HepG2 (cell line): ENCODE data around the gene SIDT1. TPM values are rescaled to one million over a fixed set of nuclear protein-coding genes. Genes with fewer than 3 reads are reported as not detected.
A peak's percentile ranks its signal among the peaks of the same experiment; 100 is the strongest.

Source experiments
- ATAC-seq: fragments of 200-7000 bp; cut with Tn5 transposase; 3 replicates; pipeline ENCODE4 v1.9.1; 2020; ENCODE audit warnings: mild to moderate bottlenecking, moderate library complexity
- BruUV-seq: library from RNA; stranded (reverse); fragments of 400-500 nt; replicated peaks from 2 replicates; lab custom pipeline; 2021; lab: Mats Ljungman, UMichigan
- CTCF ChIA-PET: fragments of 300-600 bp; formaldehyde crosslinking; extraction: SDS; loops from one replicate; lab custom pipeline; 2021; ENCODE audit warnings: low total read pairs, inconsistent platforms, low intra/inter-chr PET ratio; lab: Yijun Ruan, JAX
- POLR2A ChIA-PET: fragments of 350-600 bp; sonication (Branson Sonifier 250); formaldehyde crosslinking; loops from one replicate; lab custom pipeline; 2020; ENCODE audit warnings: antibody characterized with exemption, inconsistent platforms; lab: Yijun Ruan, JAX
- DNase-seq: peaks from one replicate; pipeline ENCODE4 v3.0.0-alpha.2; 2015; ENCODE audit warnings: low spot score
- FAIRE-seq: peaks from 3 replicates; lab custom pipeline; 2011; peaks lifted over from hg19 to GRCh38; lab: Jason Lieb, UNC
- H2AFZ ChIP-seq: one replicate; pipeline ENCODE4 v1.6.1; 2011; ENCODE audit warnings: low read length, inconsistent platforms
- H3K27ac ChIP-seq: fragments of 300-600 bp; 3 replicates; pipeline ENCODE4 v1.8.0; 2011; ENCODE audit warnings: mixed run types, mild to moderate bottlenecking, mixed read lengths, low read length, inconsistent platforms; ENCODE audit not compliant: insufficient read depth; ENCODE audit errors: extremely low read length
- H3K27me3 ChIP-seq, 2 experiments: fragments of 200-600 bp in 1 of 2; 2 replicates in 1 of 2; 3 replicates in 1 of 2; pipeline versions ENCODE4 v1.6.0 to v1.8.0; 2011; ENCODE audit warnings: low read length in 2 of 2, mild to moderate bottlenecking in 2 of 2, moderate library complexity in 2 of 2, inconsistent platforms in 1 of 2; ENCODE audit not compliant: insufficient read depth in 2 of 2, control insufficient read depth in 1 of 2
- H3K36me3 ChIP-seq, 2 experiments: fragments of 200-600 bp in 1 of 2; replicated peaks in 1 of 2; 2 replicates in 1 of 2; 3 replicates in 1 of 2; pipeline versions ENCODE4 v1.5.1 to v1.8.0; 2011; ENCODE audit warnings: low read length in 2 of 2, inconsistent platforms in 1 of 2; ENCODE audit not compliant: insufficient read depth in 2 of 2, control insufficient read depth in 1 of 2
- H3K4me1 ChIP-seq: 2 replicates; pipeline ENCODE4 v1.5.1; 2012; ENCODE audit warnings: low read length, inconsistent platforms; ENCODE audit not compliant: insufficient read depth
- H3K4me2 ChIP-seq: 2 replicates; pipeline ENCODE4 v1.6.0; 2011; ENCODE audit warnings: low read depth, low read length, inconsistent platforms
- H3K4me3 ChIP-seq, 3 experiments: fragments of 200-600 bp in 1 of 3; sonication (generic), shearing (Covaris generic) in 1 of 3; replicated peaks in 1 of 3; 2 replicates each; pipeline ENCODE4 v1.5.1; 2011 to 2016; ENCODE audit warnings: low read length in 3 of 3, inconsistent platforms in 2 of 3, low read depth in 2 of 3, mild to moderate bottlenecking in 2 of 3, control low read depth in 1 of 3, mixed read lengths in 1 of 3; ENCODE audit not compliant: insufficient read depth in 1 of 3
- H3K79me2 ChIP-seq: one replicate; pipeline ENCODE4 v1.6.1; 2011; ENCODE audit warnings: low read length, inconsistent platforms; ENCODE audit not compliant: insufficient read depth
- H3K9ac ChIP-seq: 2 replicates; pipeline ENCODE4 v1.6.0; 2011; ENCODE audit warnings: mild to moderate bottlenecking, low read depth, low read length, inconsistent platforms; ENCODE audit not compliant: insufficient read depth
- H3K9me3 ChIP-seq: 2 replicates; pipeline ENCODE4 v1.5.1; 2012; ENCODE audit warnings: mild to moderate bottlenecking, low read length
- H4K20me1 ChIP-seq: 2 replicates; pipeline ENCODE4 v1.6.0; 2011; ENCODE audit warnings: inconsistent platforms, mild to moderate bottlenecking, low read length, moderate library complexity; ENCODE audit not compliant: insufficient read depth
- GPN1 ChIP-seq: sonication (generic); formaldehyde crosslinking; IDR thresholded peaks from 2 replicates; pipeline ENCODE4 v1.5.1; 2020; ENCODE audit warnings: missing genetic modification reagents, borderline replicate concordance
- PHF20 ChIP-seq: sonication (generic); formaldehyde crosslinking; IDR thresholded peaks from 2 replicates; pipeline ENCODE4 v1.5.0; 2020; ENCODE audit warnings: mild to moderate bottlenecking, missing genetic modification reagents
- RFX1 ChIP-seq: fragments of 450-650 bp; IDR thresholded peaks from 2 replicates; pipeline ENCODE4 v1.6.1; 2017
- WGBS: methylation state at CpG from one replicate; pipeline ENCODE4 v1.1.6; 2017; ENCODE audit warnings: low lambda C conversion rate; 5-methylcytosine and 5-hydroxymethylcytosine counted together
- in situ Hi-C: cut with HindIII; loops from 2 replicates; pipeline ENCODE4 v1.10.0; 2017; ENCODE audit warnings: low pct_unique_long_range_greater_than_20kb; ENCODE audit not compliant: extremely low pct_ligation_motif_present
- intact Hi-C: fragments of 100-400 bp; cut with micrococcal nuclease; formaldehyde crosslinking; loops from one replicate; pipeline ENCODE4 v1.10.0; 2022; ENCODE audit not compliant: unreplicated experiment
- polyA plus RNA-seq, 8 experiments: library from polyadenylated mRNA; depleted of rRNA in 3 of 8; stranded (reverse) in 7 of 8; unstranded in 1 of 8; fragments of >200 nt; fragmentation: Illumina TruSeq in 4 of 8; extraction: Trizol in 4 of 8; gene quantifications; 2 replicates each; pipeline versions ENCODE4 v1.2.1 to v1.2.3, GENCODE V29; 2011 to 2016; ENCODE audit warnings: low read depth in 4 of 8, missing spikeins in 1 of 8, mixed read lengths in 1 of 8; ENCODE audit not compliant: insufficient read depth in 1 of 8
- total RNA-seq, 5 experiments: library from RNA; depleted of rRNA; stranded (reverse); fragments of >200 nt; fragmentation: Illumina TruSeq; extraction: Trizol; gene quantifications; 2 replicates each; pipeline ENCODE4 v1.2.3, GENCODE V29; 2016; ENCODE audit warnings: low read depth in 1 of 5

Gene SIDT1
- total and polyA plus RNA-seq, 2 of the 13 experiments (the other 11 are each of a cell fraction or from before 2014, with no cell fraction given): 0.07 TPM

- H3K4me3 ChIP-seq: no peak overlapping the region
- no peaks in the 10 kb centered on the region for H3K79me2 ChIP-seq
- H3K36me3 ChIP-seq: no peaks in the 10 kb centered on the region
- peaks cover 0 to 15% of the 10 kb centered on the region in 2 experiments; a peak in 1 of 5 replicates for H3K27me3 ChIP-seq
- peaks cover 45% of the 10 kb centered on the region for H3K4me1 ChIP-seq
- FAIRE-seq (no peak), ATAC-seq (no peak; the same call in 2 of the 3 replicates), DNase-seq (no peak)
- H3K27ac ChIP-seq: no peak overlapping the region
- CTCF ChIA-PET: no interaction called here
- intact Hi-C loops: no loop called here
- no TSS peak for BruUV-seq
- POLR2A ChIA-PET: no interaction called here
- peak overlapping the region; percentile 13; the same call in 1 of the 2 replicates for H3K4me2 ChIP-seq
- no peak overlapping the region for H3K9ac ChIP-seq
- no peak for TF ChIP-seq GPN1 (CRISPR knock-in tag)
- peak overlapping the region; percentile 40 for H2AFZ ChIP-seq
- in situ Hi-C loops: no loop called here
- WGBS: 8% methylated on average over 6 of the region's 6 CpGs
- no peaks in the 10 kb centered on the region for H3K9me3 ChIP-seq
- H4K20me1 ChIP-seq: no peaks in the 10 kb centered on the region
Measured at GRCh38 chr3:113560271-113560670, 27.9 kb downstream of the SIDT1 start.

- DNase-seq (no peak), FAIRE-seq (no peak), ATAC-seq (no peak)
- no TSS peak for BruUV-seq
- Histone ChIP-seq H3K9ac (no peak overlapping the region), H3K4me3 (no peak overlapping the region), H3K27me3 (peaks cover 0 to 16% of the 10 kb centered on the region in 2 experiments; a peak in 1 of 5 replicates), H3K36me3 (no peaks in the 10 kb centered on the region), H2AFZ (no peak overlapping the region), H4K20me1 (no peaks in the 10 kb centered on the region), H3K27ac (no peak overlapping the region), H3K4me2 (no peak overlapping the region), H3K4me1 (peaks cover 37% of the 10 kb centered on the region), H3K9me3 (no peaks in the 10 kb centered on the region), H3K79me2 (no peaks in the 10 kb centered on the region)
- TF ChIP-seq PHF20 (CRISPR knock-in tag) (no peak), RFX1 (peak; percentile 64; the same call in 1 of the 2 replicates)
- in situ Hi-C loops: no loop called here
- intact Hi-C loops: no loop called here
- 17% methylated on average over 4 of the region's 4 CpGs for WGBS
- POLR2A ChIA-PET: no interaction called here
- CTCF ChIA-PET: no interaction called here
Measured at GRCh38 chr3:113560831-113561623, 28.7 kb downstream of the SIDT1 start.
